ENCODE measurements around the gene CROCC2.

The CROCC2 gene

GRCh38 chr2:240875228-240876034, 30.7 kb upstream of the CROCC2 start:
- DNase-seq (ENCODE audit: low read depth): no peak

- no peak for DNase-seq (ENCODE audit: low read depth)
Measured at GRCh38 chr2:240876035-240876474, 30.1 kb upstream of the CROCC2 start.

DNA sequence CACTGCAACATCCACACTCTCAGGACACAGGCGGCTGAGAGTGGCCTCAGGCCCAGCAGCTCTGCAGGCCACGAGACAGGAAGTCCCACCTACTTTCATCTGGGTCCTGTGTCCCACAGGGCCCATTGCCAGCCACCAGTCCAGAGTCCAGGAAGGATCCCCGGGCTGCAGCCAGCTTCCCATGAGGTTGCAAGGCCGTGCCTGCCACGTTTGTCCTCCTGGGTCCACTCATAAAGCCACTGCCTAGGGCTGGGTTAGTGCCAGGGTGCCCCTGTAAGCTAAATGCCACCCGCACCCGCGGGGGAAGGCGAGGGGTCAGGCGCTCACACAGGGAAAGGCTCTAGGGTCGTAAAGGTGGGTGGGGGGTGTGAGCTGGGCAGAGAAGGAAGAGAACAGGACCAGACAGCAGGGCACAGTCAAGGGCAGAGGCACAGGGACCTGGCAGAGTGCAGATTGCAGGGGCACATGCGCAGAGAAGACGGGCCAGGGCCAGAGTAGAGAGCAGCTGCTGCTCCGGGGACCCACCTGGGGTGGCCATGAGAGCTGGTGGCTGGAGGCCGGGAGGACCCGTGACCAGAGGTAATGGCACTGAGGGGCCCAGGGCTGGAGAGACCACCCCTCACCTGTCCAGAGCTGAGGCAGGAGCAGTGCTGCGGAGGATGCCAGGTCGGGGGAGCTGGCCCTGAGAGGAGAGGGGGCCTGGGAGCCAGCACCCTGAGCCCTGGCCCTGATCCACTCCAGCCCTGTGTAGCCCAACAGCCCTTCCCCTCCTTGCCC, 29.5 kb upstream of the CROCC2 start:
- DNase-seq (ENCODE audit: low read depth): no peak

DNA sequence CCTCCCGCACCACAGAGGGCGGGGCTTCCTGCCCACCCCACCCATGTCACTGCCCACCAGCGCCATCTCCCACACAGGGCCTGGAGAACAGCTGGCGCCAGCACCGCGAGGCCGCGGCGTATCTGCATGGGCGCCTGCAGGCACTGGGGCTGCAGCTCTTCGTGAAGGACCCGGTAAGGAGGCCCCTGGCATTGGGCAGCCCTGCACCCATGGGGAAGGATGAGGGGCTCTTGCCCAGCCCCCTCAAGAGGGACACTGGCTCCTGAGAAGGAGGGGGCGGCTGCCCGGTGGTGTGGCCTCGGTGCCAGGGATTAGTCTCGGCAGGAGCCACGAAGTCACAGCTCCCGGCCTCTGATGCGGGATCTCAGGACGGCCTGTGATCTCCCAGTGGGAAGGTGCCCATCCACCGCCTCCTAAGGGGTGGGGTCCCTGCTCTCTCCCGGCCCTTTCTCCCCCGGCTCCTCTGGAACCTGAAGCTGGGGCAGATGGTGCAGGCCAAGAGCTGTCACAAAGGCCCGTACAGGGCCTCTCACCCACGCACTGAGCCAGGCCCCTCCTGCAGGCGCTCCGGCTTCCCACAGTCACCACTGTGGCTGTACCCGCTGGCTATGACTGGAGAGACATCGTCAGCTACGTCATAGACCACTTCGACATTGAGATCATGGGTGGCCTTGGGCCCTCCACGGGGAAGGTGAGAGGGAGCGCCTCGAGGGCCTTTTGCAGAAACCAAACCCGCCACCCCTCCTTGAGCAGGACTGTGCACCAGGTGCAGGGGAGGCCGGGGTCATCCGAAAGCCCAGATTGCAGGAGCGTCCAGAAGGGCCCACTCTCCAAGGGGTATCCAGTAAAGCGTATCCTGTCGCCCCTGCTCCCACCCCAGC, 28.4 kb upstream of the CROCC2 start:
- DNase-seq (ENCODE audit: low read depth): no peak

- DNase-seq (ENCODE audit: low read depth): no peak
Measured at GRCh38 chr2:240878341-240878936, 27.7 kb upstream of the CROCC2 start.

- DNase-seq (ENCODE audit: low read depth): no peak
Measured at GRCh38 chr2:240879105-240879504, 27.0 kb upstream of the CROCC2 start.

DNA sequence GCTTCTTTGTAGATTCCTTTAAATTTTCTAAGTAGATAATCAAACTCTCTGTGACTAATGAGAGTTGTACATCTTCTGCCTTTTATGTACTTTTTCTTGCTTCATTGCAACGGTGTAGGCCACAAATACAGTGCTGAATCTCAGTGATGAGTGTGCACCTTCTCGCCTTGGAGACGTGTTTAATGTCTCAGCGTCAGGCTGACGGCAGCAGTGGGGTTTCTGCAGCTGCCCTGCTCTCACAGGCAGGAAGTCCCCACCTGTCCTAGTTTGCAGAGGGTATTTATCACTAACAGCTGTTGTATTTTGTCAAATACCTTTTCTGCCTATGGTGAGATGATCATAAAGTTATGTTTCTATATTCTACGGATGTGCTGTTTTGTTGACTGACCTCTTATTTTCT, 24.2 kb upstream of the CROCC2 start:
- no peak for DNase-seq (ENCODE audit: low read depth)

DNA sequence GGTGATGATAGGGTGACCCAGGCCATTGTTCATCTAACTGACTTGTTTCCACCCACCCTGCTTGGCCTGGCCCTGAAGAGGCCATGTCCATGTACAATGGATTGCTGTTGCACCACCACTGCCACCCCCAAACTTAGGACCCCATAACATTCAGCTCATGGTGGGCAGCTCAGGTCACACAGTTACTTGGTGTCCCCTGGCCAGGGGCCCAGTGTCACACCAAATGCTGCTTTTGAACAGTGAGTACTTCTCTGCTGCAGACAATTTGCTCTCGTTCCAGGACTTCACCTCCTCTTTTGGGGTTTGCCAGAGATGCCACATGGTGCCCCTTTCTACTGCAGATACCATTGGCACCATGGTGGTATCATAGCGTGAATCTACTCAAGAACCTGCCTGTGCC, 21.9 kb upstream of the CROCC2 start:
- DNase-seq (ENCODE audit: low read depth): no peak

DNA sequence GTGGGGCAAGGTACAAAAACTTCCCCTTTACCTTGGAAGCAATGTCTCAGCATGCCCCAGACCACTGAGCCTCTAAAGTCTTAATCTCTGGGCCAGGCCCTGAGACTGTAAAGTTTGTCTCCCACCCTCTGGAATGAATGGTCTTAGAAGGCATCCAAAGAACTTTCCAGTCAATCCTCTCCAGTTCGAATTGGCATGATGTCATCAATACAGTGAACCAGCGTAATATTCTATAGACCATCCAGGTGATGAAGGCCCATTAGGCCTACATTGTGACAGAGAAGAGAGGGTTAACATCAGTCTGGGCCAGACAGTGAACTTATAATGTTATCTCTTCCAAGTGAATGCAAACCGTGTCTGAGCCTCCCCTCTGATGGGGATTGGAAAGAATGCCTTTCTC, 21.4 kb upstream of the CROCC2 start:
- no peak for DNase-seq (ENCODE audit: low read depth)

DNA sequence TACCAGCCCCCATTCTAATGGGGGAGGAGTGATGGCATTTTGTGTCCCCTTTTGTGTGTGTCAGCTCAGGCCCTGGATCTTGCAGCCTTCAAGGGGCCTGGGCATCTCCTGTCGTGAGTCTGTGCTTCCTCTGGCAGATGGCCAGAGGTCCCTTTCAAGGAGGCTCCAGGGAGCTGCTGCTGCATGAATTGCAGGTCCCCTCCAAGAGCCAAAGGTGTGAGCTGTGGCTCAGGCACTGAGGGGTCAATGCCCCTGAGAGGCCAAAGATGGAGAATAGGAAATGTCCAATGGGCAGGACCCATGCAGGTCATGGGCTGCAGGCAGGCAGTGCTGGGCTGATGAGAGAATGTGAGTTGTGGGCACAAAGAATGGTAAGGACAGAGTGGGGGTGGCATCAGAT, 20.6 kb upstream of the CROCC2 start:
- DNase-seq (ENCODE audit: low read depth): no peak

DNA sequence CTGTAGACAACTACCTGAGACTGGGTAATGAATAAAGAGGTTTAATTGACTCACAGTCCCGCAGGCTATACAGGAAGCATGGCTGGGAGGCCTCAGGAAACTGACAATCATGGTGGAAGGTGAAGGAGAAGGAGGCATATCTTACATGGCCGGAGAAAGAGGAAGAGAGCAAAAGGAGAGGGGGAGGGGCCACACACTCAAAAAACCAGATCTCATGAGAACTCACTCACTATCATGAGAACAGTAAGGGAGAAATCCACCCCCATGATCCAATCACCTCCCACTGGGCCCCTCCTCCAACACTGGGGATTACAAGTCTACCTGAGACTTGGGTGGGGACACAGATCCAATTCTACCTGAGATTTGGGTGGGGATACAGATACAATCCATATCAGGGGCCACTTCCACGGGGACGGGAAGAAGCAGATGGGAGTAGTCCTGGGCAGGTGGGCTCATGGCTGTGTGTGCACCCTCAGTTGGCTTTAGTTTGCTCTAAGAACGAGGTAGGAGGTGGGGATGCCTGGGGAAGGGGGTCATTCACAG, 20.0 kb upstream of the CROCC2 start:
- no peak for DNase-seq (ENCODE audit: low read depth)

DNA sequence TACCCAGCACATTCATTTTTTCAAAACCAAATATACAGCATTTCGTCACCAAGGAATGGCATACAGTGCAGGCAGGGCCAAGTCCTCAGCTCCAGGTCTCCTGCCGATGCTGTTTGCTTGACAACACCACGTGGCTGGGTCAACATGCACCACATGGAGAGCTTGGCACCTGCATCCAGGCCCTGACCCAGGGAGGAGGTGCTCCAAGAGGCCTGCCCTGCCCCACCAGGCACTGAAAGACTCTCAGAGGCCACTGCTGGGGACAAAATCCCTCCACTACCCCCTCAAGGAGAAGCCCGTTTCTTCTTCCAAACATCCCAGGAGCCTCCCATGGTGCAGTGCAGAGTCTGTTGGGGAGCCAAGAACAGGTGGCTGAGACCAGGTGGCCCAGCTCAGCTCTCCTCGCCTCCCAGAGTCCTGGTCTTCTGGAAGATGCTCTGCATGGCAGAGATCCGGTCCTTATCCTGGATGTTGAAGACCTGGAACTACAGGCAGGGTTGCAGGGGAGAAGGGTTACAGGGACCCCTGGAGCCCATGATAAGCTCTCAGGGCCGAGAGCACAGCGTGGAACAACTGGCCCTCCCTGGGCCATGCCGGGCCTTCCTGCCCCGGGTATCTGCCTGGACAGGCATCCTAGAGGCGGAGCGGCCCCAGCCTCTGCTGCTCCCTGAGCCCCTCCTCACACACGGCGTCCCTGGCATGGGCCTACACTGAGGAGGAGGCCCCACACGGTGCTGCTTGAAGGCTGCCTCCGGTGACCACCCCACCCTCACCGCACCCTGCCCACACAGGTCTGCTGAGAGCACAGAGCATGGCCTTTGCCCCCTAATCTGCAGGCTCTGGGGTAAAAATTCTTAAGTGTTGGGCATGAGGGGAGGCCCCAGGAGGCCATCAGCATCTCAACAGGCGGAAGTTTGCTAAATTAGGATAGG, 19.2 kb upstream of the CROCC2 start:
- no peak for DNase-seq (ENCODE audit: low read depth)

DNA sequence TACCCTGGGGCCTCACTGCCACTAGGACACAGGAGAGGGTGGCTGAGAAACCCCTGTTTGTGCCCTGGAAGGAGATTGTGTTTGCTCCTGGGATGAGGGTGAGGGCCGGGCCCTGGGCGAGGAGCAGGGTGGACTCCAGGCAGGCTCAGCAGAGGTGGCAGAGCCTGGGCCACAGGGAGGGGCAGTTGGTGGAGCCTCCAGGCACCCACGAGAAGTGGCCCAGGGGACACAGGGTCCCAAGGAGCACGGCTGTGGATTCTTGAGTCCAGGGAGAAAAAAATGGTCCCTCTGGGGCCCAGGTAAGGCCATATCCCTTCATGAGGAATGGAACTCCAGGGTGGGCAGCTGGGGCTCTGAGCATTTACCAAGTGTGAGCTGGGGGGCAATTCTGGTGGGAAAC, 18.5 kb upstream of the CROCC2 start:
- no peak for DNase-seq (ENCODE audit: low read depth)

GRCh38 chr2:240888130-240888889, 17.8 kb upstream of the CROCC2 start:
- DNase-seq (ENCODE audit: low read depth): no peak

GRCh38 chr2:240888890-240889573, 17.1 kb upstream of the CROCC2 start:
- no peak for DNase-seq (ENCODE audit: low read depth)

DNA sequence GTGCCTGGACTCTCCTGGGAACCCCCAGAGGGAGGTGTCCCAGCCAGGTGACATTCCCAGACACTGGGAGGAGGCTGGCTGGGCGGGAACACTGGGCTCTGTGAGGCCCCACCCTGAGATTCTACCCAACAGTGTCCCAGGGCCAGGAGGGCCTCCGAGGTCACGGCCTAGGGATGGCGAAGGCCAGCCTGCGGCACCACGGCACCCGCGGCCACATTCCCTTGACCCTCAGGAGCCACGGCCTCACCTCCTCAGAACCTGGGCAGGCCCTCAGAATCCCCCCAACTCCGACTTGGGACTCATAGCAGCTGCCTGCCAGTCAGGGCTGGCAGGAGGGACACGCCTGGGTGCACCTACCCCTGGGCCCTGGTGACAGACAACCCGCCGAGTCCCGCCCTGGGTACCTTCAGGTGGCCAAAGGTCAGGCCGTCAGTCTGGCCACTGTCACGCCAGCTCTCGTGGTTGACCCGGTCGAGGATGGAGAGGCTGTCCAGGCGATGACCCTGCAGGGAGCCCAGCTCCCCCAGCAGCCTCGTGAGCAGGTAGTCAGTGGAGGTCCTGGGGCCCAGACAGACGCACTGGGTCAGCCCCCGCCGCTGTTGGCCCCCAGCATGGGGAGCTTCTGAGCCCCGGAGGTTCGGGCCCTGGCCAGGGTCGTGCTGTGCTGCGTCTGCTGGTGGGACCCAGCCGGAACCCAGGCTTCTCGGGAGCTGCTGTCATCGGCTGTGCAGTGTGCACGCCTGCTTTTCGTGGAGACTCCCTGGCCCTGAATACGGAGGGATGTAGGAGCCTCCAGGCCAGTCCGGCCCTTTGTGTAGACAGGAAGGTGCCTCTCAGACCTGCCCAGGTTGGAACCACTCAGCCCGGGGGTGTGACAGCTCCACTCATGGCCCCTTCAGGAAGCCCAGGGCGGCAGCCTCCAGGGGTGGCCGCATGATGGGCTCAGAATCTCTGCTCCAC, 16.3 kb upstream of the CROCC2 start:
- no peak for DNase-seq (ENCODE audit: low read depth)

DNA sequence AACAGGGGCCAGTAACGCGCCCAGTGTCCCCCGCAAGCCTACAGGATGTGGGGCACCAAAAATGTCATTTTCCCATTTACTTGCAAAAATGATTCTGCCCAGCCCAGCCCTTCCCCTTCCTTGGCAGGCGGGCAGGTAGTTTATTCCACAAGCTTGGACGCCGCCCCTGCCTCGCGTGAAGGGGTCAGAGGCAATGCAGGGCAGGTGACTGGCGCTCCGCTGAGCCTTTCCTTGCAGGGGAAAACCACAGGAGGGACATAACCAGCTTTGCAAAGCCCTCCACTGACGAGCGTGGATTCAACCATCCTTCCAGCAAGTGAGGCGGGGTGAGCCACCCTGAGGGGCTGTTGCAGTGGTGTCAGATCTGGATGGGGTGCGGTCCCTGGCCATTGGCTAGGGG, 15.4 kb upstream of the CROCC2 start:
- no peak for DNase-seq (ENCODE audit: low read depth)
